Measurements from ENCODE around the gene USE1. TPM values are rescaled to one million over a fixed set of nuclear protein-coding genes. Genes with fewer than 3 reads are reported as not detected.

USE1 gene
- total and polyA plus RNA-seq, 9 of the 15 experiments (the other 6 are each of a cell fraction or from before 2014, with no cell fraction given), result 17.3 to 52.4 (median 34.0) TPM

DNA sequence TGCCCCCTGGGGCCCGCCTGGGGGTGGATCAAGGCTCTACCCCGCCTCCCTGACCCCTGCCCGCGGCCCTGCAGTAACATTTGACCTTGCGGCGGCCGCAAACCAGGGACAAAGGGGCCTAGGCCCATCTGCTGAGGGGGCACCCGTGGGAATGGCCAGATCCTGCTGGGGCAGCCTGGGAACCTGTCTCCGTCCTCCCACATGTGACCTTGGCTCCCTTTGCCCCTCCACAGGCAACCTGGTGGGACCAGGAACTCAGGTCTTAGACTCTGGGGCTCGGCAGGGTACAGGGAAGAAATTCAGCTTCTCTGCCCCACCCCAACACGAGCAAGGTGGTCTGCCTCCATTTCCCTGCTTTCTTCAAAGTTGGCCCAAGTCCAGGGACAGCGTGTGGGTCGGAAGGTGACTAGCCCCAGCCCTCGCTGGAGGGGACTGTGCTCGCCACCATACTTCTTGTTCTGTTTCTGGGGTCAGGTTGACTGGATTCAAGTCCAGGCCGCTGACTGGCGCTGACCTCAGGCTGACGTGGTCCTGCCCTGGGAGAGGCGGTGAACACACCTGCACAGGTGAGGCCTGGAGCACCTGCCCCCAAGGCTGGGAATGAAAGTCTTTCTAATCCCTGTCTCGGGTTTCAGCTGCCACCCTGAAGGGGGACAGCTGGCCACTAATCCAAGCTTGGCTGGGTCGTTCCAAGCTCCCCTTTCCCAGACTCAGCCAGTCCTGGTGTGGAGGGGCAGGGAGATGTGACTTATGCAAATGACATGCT, 33.0 kb downstream of the USE1 start (continued):
- TF ChIP-seq SP2 (IDR thresholded peaks at IDR 0.05; ENCODE audit: extremely low read depth, low read depth, low read length, poor library complexity, severe bottlenecking) (no peak), RB1 (IDR thresholded peaks at IDR 0.05; ENCODE audit: low read depth) (no peak), GTF2F1 (IDR thresholded peaks at IDR 0.05; ENCODE audit: low read depth, low read length) (no peak), ZNF668 (CRISPR knock-in tag; IDR thresholded peaks at IDR 0.05) (no peak), HLTF (IDR thresholded peaks at IDR 0.05) (no peak), ERF (CRISPR knock-in tag; IDR thresholded peaks at IDR 0.05) (no peak), ZNF140 (CRISPR knock-in tag; IDR thresholded peaks at IDR 0.05) (no peak), TFAM (CRISPR knock-in tag; conservative IDR thresholded peaks at IDR 0.05) (no peak), DMBX1 (CRISPR knock-in tag; IDR thresholded peaks at IDR 0.05; ENCODE audit: borderline replicate concordance) (no peak), ESRRA (IDR thresholded peaks at IDR 0.05; ENCODE audit: borderline replicate concordance, low read depth) (peak; percentile 80), SIN3A (IDR thresholded peaks at IDR 0.05; ENCODE audit: borderline replicate concordance in 2 of 2, control insufficient read depth in 1 of 2, low read depth in 2 of 2, low read length in 2 of 2) (no peak), ZNF282 (CRISPR knock-in tag; IDR thresholded peaks at IDR 0.05) (no peak)
- TF ChIP-seq, protein P1, sequence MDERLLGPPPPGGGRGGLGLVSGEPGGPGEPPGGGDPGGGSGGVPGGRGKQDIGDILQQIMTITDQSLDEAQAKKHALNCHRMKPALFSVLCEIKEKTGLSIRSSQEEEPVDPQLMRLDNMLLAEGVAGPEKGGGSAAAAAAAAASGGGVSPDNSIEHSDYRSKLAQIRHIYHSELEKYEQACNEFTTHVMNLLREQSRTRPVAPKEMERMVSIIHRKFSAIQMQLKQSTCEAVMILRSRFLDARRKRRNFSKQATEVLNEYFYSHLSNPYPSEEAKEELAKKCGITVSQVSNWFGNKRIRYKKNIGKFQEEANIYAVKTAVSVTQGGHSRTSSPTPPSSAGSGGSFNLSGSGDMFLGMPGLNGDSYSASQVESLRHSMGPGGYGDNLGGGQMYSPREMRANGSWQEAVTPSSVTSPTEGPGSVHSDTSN (CRISPR knock-in tag; IDR thresholded peaks at IDR 0.05; ENCODE audit: low read depth), result no peak
- TF ChIP-seq, protein P1 (tag; conservative IDR thresholded peaks at IDR 0.05; ENCODE audit: low read depth), result no peak
- TF ChIP-seq, protein P2, sequence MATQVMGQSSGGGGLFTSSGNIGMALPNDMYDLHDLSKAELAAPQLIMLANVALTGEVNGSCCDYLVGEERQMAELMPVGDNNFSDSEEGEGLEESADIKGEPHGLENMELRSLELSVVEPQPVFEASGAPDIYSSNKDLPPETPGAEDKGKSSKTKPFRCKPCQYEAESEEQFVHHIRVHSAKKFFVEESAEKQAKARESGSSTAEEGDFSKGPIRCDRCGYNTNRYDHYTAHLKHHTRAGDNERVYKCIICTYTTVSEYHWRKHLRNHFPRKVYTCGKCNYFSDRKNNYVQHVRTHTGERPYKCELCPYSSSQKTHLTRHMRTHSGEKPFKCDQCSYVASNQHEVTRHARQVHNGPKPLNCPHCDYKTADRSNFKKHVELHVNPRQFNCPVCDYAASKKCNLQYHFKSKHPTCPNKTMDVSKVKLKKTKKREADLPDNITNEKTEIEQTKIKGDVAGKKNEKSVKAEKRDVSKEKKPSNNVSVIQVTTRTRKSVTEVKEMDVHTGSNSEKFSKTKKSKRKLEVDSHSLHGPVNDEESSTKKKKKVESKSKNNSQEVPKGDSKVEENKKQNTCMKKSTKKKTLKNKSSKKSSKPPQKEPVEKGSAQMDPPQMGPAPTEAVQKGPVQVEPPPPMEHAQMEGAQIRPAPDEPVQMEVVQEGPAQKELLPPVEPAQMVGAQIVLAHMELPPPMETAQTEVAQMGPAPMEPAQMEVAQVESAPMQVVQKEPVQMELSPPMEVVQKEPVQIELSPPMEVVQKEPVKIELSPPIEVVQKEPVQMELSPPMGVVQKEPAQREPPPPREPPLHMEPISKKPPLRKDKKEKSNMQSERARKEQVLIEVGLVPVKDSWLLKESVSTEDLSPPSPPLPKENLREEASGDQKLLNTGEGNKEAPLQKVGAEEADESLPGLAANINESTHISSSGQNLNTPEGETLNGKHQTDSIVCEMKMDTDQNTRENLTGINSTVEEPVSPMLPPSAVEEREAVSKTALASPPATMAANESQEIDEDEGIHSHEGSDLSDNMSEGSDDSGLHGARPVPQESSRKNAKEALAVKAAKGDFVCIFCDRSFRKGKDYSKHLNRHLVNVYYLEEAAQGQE (IDR thresholded peaks at IDR 0.05; ENCODE audit: borderline replicate concordance), result no peak
- TF ChIP-seq, protein P2 (CRISPR knock-in tag; IDR thresholded peaks at IDR 0.05; ENCODE audit: low read depth), result no peak
- TF ChIP-seq, protein P3, sequence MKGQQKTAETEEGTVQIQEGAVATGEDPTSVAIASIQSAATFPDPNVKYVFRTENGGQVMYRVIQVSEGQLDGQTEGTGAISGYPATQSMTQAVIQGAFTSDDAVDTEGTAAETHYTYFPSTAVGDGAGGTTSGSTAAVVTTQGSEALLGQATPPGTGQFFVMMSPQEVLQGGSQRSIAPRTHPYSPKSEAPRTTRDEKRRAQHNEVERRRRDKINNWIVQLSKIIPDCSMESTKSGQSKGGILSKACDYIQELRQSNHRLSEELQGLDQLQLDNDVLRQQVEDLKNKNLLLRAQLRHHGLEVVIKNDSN (CRISPR knock-in tag; IDR thresholded peaks at IDR 0.05), result peak; percentile 41

Data from K562 (cell line).